ENCODE results near the gene LRIG3.
A peak's percentile ranks its signal among the peaks of the same experiment; 100 is the strongest.
"Not testable (repeated sequence)": the region's sequence is repeated elsewhere in the genome, so short reads cannot be mapped to it uniquely, and the experiment has no call there.

LRIG3 gene

DNA sequence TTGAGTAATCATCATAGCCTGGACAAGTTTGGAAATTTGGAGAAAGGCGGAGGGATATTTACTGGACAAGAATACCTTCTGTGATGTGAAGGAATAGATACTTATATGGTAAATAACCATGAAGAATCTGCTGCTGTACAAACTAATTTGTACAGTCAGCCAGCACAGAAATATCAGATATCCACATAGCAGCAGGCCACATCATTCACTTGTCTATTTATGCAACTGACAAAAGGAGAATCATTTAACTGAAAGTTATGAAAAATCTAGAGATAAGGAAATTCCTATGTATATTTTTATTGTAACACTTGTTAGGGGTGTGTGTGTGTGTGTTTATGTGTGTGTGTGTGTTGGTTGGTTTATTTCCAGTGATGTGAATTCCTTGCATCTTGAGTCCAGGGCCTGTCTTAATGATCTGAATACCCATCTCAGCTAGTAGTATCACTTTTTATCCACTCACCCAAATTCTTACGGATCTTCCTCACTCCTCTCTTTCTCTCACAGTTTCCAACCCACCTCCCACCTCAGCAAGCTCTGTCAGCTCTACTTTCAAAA is 10.5 kb upstream of the LRIG3 start:
- DNase-seq = no peak

DNA sequence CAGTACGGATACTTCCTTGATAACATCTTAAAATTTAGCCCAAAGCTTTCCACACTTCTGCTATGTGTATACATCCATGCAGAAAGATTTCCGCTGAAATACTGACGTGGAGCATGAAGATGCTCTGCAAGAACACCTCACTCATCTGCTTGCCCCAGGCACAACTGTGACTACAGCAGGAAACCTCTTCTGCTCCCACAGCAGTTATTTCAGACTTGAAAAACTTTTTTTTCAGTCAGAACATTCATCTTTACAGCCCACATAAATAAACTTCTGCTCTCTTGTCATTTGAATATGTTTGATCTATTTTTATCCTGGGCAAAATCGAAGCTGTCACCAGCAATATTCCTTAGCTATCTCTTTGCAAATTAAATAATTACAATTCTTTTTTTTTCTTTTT is 6.8 kb upstream of the LRIG3 start:
- no peak for DNase-seq

DNA sequence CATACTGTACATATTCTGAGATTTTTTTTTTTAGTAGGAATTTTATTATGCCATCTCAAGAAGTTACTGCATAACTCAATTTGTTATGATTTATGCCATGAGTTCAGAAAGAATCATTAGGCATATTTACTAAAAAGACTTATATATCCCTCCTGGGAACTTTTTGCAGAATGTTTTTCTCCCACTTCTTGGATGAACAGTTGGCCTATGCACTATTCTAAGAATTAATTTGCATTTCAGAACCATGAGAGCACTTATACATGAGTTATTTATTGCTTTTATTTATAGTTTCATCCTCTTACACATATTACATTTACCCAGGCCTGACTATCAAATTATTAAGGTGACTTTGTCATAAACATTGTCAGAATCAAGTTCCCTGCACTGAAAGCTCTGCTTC is 6.3 kb upstream of the LRIG3 start:
- DNase-seq = no peak

DNA sequence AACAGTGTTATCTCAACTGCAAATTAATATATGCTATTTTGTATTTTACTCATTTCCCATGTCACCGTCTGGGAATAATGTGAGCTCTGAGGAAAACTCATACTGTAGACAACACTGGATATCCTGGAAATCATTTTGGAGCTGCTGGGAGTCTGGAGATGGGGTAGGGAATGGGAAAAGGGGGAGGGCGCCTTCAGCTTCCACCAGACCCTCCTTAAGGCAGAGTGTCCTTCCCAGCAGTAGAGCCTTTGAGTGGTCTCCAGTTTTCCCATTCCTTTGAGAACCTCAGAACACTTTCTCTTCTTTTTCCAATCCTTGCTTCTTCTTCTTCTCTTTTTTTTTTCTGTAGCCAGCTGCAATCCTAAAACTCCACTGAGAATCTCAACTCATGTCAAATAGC is 5.4 kb upstream of the LRIG3 start:
- no peak for DNase-seq

DNA sequence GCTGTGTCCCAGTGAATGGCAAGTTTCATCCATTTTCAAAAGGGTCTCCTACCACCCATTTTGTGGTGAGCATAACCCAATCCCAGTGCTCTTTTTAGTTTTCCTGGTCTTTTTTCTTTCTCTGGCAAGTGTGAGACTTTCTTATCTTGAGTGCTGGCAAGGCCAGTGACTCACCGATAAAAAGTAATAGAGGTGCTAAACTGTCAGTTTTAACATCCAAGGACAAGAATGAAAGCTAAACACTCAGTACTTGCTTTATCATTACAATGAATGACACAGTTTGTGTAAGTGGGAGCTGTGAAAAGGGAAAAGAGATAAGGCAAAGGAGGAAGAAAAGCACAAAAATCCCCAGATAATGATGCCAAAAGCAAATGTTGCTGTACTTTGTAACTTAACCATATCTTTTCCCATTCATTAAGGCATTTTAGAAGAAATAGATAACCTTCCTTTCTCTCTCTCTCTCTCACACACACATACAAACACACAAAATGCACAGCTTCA is 4.9 kb upstream of the LRIG3 start:
- no peak for DNase-seq

DNA sequence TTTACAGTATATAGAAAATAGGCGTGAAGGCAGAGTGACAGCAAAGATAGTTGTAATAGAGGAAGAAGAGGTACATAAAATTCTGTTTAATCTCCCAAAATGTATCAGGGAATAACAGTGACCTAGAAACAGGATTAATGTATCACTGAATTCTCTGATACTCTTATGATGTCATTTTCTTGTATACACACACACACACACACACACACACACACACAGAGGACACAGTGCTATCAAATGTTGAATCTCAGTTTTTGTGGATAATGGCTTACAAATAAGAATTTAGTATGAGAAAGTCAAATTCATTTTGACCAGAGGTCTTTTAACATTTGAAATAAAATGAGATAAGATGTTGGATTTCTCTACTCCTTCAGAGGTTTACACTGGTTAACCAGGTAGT is 4.3 kb upstream of the LRIG3 start:
- no peak for DNase-seq

DNA sequence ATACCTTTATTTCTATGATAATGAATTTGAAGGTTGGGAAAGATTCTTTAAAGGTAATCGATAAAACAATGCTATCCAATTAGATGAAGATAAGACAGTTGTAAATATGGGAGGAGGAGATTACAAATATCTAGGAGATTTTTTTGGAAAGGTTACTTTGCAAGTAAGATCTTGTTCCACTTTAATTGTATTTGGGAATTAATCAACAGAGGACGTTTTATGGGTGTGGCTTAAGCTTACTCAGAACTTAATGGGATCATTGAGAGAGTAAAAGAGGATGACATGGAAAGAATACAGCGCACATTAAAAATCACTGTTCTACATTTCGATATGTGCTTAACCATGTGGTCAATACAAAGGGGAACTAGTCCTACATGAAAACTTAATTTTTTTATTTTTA is 3.5 kb upstream of the LRIG3 start:
- no peak for DNase-seq

DNA sequence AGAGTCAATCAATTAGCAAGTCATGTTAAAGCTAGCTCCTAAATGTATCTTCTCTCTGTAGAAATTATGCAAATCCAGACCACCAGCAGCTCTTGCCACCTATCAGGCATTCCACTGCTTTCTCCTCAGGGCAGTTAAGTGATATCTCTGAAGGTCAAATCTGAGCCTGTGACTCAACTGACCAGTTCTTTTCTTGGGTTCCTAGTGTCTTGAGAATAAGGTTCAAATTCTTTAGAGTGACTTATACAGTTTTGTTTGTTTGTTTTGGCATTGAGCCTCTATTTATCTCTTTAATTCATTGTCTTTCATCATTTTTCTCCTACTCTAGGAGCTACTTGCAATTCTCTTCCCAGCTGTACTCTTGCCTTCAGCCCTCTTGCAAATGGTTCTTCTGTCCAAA is 2.5 kb upstream of the LRIG3 start:
- DNase-seq = no peak

DNA sequence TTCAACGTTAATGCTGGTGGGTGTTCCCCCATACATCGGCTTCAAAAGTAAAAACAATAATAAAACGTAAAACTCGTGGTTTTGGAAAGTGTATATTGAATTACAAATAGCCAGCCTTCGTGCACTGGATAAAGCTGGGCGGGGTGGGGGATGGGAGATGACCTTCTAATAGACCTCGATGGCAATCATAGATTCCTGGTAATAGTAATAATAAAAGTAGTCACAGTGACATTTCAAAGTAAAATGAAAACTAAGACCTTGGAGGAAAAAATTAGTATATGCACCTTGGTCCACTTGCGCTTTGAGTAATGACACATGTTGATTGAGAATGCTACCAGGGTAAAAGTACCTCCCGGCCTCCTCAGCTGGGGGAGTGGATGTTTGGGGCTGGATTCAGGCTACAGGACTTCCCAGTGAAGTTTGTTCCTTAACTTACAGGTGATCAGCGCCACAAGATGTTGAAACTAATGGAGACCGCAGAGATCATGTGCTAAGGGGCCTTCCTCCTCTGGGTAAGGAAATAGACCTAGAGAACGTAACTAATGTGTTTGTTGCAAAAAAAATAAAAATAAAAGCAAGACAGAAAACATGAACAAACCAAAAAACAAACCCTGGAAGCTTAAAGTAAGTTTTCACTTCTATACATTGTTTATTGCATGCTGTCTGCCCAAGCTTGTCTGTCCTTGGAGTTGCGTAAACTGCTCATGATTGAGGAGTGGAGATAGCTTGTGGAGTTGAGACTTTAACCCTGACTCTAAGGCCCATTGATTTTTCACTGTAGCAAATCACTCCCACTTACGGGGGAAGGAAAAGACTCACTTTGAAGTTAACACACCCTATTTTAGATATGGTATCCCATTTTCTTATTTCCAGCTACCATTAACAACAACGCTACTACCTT is 907 bp upstream of the LRIG3 start:
- no peak for DNase-seq

DNA sequence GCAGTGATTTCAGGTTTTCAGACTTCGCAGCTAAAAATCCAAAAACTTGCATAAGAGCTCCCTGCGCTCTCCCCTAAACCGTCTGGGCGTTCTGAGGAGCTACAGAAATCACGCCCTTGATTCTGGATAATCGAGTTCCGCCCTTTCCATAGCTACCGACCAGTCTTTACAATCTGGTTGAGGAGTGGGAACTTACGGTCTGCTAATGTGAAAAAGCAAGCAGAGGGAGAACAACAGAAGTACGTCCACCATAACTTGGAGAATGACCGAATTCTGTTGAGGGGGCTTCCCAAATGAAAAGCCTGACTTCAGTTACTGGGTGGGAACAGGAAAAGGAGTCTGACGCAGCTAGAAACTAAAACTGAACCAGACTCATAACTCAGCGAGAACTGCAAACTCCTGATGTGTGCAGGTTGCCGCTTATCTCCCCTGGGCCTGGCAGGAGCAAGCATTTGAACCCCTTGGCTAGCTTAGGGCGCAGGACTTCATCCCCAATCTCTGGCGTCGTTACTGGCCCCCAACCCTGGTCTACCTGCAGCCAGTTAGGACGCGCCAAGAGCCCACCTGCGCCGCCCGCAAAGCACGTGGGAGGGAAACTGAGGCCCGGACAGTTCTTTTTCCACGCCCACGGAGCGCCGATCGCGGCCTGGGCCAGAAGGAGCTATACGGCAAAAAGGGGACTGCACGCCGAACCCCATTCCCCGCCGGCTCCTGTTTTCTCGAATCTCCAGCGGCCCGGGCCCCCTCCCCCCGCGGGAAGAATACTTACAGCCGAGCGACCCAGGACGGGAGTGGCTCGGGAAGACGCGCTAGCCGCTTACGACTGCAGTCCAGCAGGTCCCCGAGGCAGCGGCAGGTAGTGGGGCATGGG is 838 bp downstream of the LRIG3 start:
- DNase-seq = peak in 6 of 14 donors; percentile 12 to 72 (median 49)

DNA sequence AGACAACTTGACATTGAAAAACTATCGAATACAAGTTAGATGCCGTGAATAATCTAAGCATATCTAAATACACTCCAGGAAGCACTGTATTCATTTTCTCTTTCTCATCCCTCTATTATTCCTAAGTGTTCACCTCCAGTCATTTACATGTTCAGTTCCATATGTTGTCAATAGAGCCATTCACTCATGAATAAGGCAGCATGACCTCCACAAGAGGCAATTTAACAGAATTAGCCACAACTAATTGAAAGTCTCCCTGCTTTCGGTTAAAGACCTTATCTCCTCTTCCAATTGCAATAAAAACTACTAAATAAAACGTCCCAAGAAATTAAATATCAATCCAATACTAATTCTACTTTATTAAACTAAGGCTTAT is 1.8 kb downstream of the LRIG3 start:
- no peak for DNase-seq

DNA sequence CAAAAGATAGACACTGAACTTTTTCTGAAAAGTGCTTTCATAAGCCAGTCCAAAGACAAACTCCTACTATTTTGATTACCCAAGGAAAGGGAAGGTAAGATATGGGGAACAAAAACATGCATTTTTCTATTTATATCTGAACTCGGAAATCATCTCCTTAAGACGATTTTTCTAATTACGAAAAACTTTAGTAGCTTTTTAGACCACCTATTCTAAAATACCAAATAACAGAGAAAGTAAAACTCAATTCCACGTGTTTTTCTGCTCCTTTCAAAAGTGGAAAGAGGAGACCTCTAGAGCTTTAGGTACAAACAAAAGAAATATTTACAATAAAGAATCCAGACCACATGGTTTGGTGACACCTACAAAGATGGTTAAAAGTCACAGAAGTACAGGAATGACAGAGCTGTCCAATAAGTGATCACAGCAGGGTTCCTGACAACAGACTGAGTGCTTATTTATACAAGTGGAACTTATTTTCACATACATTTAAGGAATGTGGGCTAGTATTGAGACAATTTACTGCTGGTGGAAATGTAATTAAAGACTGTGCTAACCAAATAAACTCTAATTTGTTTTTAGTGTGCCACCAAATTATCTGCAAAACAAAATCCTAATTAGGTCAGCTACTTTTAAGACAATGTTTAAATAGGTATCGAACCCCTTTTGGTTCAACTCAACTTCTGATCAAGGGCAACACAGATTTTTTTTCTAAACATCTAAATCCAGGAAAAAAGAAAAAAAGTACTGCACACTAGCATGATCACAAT is 2.4 kb downstream of the LRIG3 start:
- no peak for DNase-seq

DNA sequence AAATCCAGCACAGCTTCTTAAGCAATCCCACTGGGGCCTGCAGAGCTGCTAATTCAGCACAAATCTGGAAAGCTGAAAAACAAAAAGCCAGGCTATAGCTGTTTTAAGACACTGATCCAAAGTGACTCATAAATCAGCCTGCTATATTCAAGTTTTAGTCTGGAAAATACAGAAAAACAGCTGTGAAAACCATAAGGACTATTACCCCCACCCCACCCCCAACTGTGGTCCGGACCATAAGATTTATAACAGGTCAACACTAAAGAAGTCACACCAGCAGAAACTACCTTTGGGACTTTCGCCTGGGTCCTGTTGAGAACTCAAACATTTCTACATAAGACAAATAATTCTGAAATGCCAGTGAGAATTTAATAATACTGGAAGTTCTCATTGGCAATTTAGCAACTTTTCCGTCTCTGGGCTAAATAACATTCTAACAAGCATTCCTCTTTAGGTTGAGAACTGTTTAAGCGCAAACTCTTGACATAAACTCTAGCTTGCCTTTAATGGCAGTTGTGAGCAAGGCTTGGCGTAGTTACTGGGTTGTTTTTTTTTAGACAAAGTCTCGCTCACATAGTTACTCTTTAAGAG is 3.3 kb downstream of the LRIG3 start:
- DNase-seq = no peak

DNA sequence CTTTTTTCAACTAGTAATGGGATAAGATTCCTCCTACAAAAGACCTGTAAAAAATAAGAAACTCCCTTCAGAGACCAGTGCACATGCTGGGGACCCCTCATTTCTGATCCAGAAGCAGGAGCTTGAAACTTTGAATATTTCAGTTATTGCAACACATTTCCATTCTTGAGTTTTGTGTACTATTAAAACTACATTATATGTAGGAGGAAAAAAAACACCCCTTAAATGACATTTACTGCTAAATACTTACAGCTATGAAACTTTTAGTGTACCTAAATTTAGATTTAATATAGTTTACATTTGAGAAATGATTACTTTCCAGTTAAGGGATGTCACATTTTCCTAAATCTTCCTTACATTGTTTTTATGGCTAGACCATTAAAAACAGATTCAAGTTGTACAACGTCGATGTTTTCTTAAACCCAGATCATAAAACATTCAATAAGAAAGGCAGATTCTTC is 4.1 kb downstream of the LRIG3 start:
- no peak for DNase-seq

DNA sequence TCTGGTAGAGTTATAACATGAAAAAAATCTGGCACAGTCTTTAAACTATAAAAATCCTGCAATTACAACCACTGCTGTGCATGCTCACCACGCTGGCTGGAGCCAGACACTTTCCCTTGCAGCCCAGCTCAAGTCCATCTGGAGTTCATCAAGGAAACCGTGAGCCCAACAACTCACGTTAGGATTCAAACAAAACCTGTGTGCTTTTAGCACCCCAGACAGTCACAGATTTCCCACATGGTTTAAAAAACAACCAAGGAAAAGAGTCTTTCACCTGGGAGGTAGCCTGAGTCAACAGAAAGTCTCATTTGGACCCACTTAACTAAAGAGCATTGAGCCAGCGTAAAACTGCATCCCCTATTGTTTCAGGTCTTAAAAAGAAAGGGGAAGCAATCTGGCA is 4.7 kb downstream of the LRIG3 start:
- peak in 1 of 14 donors; percentile 14 for DNase-seq

DNA sequence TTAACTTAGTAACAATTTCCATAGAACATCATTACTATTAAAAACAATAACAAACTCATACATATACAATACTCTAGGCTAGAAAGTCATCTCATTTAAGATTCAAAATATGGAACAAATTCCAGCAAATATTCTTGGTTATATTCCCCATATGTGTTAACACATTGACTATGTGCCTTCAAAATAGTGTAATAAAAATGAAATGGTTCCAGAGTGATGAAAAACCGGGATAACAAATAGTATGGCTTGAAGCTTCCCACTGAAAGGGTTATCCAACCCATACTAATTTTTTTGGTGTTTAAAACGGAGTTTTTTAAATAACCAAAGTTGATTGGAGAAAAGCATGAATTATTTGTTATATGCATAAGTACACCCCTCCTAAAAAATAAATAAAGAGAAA is 5.3 kb downstream of the LRIG3 start:
- DNase-seq = no peak

DNA sequence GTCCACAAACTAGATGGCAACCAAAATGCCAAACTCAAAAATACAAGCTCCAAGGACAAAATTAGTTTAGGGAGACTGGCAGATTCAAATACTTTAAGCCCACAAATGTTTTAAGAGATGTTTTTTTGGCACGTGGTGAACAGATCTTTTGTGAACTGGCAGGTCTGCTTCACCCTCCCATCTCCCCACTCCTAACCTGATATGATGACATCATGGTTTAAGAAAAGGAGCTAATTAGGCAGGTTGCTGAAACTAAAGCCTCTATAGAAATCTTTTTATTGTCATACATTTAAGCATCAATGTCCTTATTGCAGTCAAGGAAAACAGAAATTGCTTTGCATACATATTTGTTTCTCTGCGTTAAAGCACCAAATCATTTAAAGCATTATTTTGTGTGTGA is 5.8 kb downstream of the LRIG3 start:
- DNase-seq = no peak

DNA sequence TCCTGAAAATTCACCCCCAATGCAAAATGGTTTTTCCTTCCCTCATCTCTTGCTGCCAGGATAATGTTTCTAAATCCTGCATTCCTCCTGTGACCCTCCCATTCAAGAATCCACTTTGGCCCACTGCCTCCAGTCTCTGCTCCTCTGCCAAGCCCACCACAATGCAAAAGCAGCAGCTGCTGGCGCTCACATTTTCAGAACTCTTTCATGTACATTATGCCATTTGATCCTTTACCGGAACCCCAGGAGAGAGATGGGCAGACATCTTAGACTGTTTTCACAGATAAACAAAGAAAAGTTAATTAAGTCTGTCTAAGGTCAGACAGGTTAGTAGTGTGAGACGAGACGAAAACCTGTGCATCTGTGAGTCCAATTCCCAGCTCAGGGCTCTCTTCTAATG is 12.9 kb downstream of the LRIG3 start:
- DNase-seq = no peak

DNA sequence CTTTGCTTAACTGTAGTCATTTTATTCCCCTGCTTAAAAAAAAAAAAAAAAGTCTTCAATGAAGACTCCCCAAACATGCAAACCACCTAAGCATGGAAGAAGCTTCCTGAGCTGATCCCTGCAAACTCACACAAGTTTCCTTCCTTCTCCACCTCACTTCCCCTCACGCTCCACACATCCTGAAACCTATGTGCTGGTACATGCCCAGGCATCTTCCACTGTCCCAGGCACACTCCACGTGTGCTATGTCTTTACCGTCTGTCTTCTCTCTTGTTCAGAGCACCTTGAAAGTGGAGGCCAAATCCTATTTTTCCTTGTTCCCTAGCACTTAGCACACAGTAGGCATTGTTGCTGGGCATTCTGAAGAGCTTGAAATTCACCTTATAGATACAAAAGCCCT is 13.4 kb downstream of the LRIG3 start:
- DNase-seq = no peak

DNA sequence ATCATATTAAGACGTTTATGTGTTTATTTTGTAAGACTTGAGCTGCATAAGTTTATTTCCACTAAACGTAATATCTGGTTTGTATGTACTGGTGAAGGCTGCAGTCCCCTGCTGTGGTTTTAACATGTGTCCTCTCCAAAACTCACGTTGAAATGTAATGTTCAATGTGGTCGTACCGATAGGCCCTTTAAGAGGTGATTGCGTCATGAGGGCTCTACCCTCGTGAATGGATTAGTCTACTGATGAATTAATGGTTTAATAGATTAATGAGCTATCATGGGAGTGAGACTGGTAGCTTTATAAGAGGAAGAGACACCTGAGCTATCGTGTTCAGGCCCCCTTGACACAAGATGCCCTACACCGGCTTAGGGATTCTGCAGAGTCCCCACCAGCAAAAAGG is 14.9 kb downstream of the LRIG3 start:
- DNase-seq = no peak

DNA sequence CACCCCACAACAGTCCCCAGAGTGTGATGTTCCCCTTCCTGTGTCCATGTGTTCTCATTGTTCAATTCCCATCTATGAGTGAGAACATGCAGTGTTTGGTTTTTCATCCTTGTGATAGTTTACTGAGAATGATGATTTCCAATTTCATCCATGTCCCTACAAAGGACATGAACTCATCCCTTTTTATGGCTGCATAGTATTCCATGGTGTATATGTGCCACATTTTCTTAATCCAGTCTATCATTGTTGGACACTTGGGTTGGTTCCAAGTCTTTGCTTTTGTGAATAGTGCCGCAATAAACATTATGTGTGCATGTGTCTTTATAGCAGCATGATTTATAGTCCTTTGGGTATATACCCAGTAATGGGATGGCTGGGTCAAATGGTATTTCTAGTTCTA is 17.6 kb downstream of the LRIG3 start:
- not testable (repeated sequence) for DNase-seq

DNA sequence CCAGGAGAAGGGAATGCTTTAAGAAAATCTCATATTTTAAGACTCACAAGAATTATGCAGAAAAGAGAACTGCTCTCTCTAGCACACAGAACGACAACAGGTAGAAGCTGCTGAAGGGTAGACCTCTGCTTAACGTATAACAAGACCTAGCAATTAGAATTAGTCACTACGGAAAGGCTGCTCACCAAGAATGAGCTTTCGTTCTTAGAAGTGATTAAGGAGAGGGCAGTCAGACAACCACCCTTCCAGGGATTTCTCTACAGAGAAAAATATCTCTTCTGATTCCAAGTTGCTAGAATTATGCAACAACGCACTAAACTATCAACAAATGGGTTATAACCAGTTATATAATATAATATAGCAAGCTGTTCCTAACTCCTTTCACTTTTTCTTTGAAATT is 18.6 kb downstream of the LRIG3 start:
- no peak for DNase-seq
